Measurements from ENCODE around the gene APOB. TPM values are rescaled to one million over a fixed set of nuclear protein-coding genes. Genes with fewer than 3 reads are reported as not detected.
A peak's percentile ranks its signal among the peaks of the same experiment; 100 is the strongest.

Gene APOB
- total and polyA plus RNA-seq, 2 of the 13 experiments (the other 11 are each of a cell fraction or from before 2014, with no cell fraction given): 1,569 to 2,515 TPM

DNA sequence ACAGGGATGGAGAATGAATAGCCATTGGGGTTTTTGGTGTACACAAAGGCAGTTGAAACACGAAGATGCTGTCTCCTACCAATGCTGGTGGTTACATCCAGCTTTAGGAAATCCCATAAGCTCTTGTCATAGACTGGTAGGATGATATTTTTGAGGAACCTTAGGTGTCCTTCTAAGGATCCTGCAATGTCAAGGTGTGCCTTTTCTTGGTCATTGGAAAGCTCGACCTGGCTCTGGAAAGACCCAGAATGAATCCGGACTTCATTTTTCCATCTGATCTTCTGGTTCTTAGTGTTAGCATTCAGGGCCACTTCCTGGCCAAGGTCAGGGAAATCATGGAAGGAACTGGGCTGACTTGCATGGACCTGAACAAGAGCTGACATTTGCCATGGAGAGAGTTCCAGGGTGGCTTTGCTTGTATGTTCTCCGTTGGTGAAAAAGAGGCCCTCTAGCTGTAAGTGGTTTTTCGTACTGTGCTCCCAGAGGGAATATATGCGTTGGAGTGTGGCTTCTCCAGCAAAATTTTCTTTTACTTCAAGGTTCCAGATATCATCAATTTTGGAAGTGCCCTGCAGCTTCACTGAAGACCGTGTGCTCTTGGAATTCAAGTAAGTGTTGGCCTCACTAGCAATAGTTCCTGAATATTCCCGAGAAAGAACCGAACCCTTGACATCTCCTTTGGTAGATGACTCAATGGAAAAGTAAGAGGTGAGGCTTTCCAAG lies 38.0 kb downstream of the APOB start (continued):
- TF ChIP-seq, protein P1, sequence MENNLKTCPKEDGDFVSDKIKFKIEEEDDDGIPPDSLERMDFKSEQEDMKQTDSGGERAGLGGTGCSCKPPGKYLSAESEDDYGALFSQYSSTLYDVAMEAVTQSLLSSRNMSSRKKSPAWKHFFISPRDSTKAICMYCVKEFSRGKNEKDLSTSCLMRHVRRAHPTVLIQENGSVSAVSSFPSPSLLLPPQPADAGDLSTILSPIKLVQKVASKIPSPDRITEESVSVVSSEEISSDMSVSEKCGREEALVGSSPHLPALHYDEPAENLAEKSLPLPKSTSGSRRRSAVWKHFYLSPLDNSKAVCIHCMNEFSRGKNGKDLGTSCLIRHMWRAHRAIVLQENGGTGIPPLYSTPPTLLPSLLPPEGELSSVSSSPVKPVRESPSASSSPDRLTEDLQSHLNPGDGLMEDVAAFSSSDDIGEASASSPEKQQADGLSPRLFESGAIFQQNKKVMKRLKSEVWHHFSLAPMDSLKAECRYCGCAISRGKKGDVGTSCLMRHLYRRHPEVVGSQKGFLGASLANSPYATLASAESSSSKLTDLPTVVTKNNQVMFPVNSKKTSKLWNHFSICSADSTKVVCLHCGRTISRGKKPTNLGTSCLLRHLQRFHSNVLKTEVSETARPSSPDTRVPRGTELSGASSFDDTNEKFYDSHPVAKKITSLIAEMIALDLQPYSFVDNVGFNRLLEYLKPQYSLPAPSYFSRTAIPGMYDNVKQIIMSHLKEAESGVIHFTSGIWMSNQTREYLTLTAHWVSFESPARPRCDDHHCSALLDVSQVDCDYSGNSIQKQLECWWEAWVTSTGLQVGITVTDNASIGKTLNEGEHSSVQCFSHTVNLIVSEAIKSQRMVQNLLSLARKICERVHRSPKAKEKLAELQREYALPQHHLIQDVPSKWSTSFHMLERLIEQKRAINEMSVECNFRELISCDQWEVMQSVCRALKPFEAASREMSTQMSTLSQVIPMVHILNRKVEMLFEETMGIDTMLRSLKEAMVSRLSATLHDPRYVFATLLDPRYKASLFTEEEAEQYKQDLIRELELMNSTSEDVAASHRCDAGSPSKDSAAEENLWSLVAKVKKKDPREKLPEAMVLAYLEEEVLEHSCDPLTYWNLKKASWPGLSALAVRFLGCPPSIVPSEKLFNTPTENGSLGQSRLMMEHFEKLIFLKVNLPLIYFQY (CRISPR knock-in tag; IDR thresholded peaks at IDR 0.05; ENCODE audit: borderline replicate concordance): no peak
- TF ChIP-seq ASH2L (IDR thresholded peaks at IDR 0.05; ENCODE audit: insufficient read length, low read depth, low read length) (no peak), ZNF260 (CRISPR knock-in tag; IDR thresholded peaks at IDR 0.05; ENCODE audit: borderline replicate concordance, low read depth) (no peak), SSRP1 (CRISPR knock-in tag; IDR thresholded peaks at IDR 0.05) (peak; percentile 95), ZFAT (CRISPR knock-in tag; conservative IDR thresholded peaks at IDR 0.05) (no peak; the same call in 1 of the 2 replicates), GMEB2 (CRISPR knock-in tag; IDR thresholded peaks at IDR 0.05; ENCODE audit: low read depth) (no peak), ATRX (CRISPR knock-in tag; IDR thresholded peaks at IDR 0.05; ENCODE audit: borderline replicate concordance) (no peak), U2AF1 (optimal IDR thresholded peaks at IDR 0.05; ENCODE audit: low read depth, low read length) (no peak), CREM (IDR thresholded peaks at IDR 0.05) (no peak), CREM (CRISPR knock-in tag; IDR thresholded peaks at IDR 0.05) (no peak), TARDBP (CRISPR knock-in tag; IDR thresholded peaks at IDR 0.05) (no peak), XRCC5 (optimal IDR thresholded peaks at IDR 0.05; ENCODE audit: low read length) (no peak), ZNF30 (CRISPR knock-in tag; IDR thresholded peaks at IDR 0.05) (no peak), SP4 (CRISPR knock-in tag; IDR thresholded peaks at IDR 0.05) (peak; percentile 45; the same call in 1 of the 2 replicates), TEF (CRISPR knock-in tag; IDR thresholded peaks at IDR 0.05) (no peak; the same call in 1 of the 2 replicates), ATM (IDR thresholded peaks at IDR 0.05; ENCODE audit: borderline replicate concordance) (no peak), ZBTB39 (CRISPR knock-in tag; IDR thresholded peaks at IDR 0.05) (no peak), ZNF414 (CRISPR knock-in tag; IDR thresholded peaks at IDR 0.05) (no peak), ZNF235 (CRISPR knock-in tag; IDR thresholded peaks at IDR 0.05; ENCODE audit: borderline replicate concordance) (no peak)

Data from HepG2 (cell line).